Progenitor cell of endocrine pancreas (in vitro differentiated cells): ENCODE measurements around the gene PITHD1. TPM values are rescaled to one million over a fixed set of nuclear protein-coding genes. Genes with fewer than 3 reads are reported as not detected.
"Not testable (repeated sequence)": the region's sequence is repeated elsewhere in the genome, so short reads cannot be mapped to it uniquely, and the experiment has no call there.

Experiments
- DNase-seq: peaks from one replicate; pipeline ENCODE4 v3.0.0; 2021; ENCODE audit warnings: low spot score; ENCODE audit not compliant: unreplicated experiment
- H3K27ac Mint-ChIP-seq: 2 replicates; pipeline ENCODE4 v1.8.0; 2021; ENCODE audit warnings: mild to moderate bottlenecking, moderate library complexity, mixed read lengths
- H3K27me3 Mint-ChIP-seq: 2 replicates; pipeline ENCODE4 v1.8.0; 2021; ENCODE audit warnings: mixed read lengths
- H3K36me3 Mint-ChIP-seq: 2 replicates; pipeline ENCODE4 v1.8.0; 2022; ENCODE audit warnings: mixed read lengths; ENCODE audit not compliant: insufficient read depth
- H3K4me1 Mint-ChIP-seq: 2 replicates; pipeline ENCODE4 v1.8.0; 2021; ENCODE audit warnings: low read depth, mixed read lengths
- H3K4me3 Mint-ChIP-seq: 2 replicates; pipeline ENCODE4 v1.8.0; 2021; ENCODE audit warnings: low read depth, mild to moderate bottlenecking, moderate library complexity, mixed read lengths
- H3K9me3 Mint-ChIP-seq: 2 replicates; pipeline ENCODE4 v1.8.0; 2021; ENCODE audit warnings: low read depth, mixed read lengths
- CTCF ChIP-seq: fragments of 200-600 bp; sonication (generic); IDR thresholded peaks from one replicate; pipeline ENCODE4 v1.5.0; 2021; ENCODE audit warnings: antibody characterized with exemption, mild to moderate bottlenecking; ENCODE audit not compliant: unreplicated experiment
- total RNA-seq: library from RNA; stranded (reverse); gene quantifications from 2 replicates; pipeline ENCODE4 v1.2.1, GENCODE V29; 2021

PITHD1 gene
- total RNA-seq, 1 donor from 2014 or later: 53.8 TPM

DNA sequence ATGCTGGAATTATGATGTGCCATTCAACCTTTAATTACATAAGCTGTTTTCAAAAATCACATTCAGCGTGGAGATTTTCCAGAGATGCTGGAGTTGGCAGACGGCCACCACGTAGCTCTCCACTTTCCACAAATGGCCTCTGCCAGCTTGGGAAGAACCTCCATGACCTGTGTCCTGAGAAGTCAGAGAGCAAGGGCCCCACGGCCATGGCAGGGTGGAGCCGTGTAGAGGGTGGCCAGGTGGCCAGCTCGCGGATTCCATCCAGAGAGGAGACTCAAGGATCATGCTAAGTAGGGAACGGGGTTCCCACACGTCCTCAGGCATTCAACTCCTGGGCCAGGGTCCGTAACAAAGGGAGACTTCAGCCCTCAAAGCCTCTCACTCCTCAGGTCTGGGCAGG lies 23.7 kb downstream of the PITHD1 start:
- no peaks in the 10 kb centered on the region for H3K27me3 Mint-ChIP-seq
- TF ChIP-seq CTCF: no peak
- DNase-seq: no peak
- no peak overlapping the region for H3K27ac Mint-ChIP-seq
- H3K36me3 Mint-ChIP-seq: peaks cover 9% of the 10 kb centered on the region
- H3K4me3 Mint-ChIP-seq: peak overlapping the region; percentile 89
- no peaks in the 10 kb centered on the region for H3K9me3 Mint-ChIP-seq
- H3K4me1 Mint-ChIP-seq: peaks cover 13% of the 10 kb centered on the region

DNA sequence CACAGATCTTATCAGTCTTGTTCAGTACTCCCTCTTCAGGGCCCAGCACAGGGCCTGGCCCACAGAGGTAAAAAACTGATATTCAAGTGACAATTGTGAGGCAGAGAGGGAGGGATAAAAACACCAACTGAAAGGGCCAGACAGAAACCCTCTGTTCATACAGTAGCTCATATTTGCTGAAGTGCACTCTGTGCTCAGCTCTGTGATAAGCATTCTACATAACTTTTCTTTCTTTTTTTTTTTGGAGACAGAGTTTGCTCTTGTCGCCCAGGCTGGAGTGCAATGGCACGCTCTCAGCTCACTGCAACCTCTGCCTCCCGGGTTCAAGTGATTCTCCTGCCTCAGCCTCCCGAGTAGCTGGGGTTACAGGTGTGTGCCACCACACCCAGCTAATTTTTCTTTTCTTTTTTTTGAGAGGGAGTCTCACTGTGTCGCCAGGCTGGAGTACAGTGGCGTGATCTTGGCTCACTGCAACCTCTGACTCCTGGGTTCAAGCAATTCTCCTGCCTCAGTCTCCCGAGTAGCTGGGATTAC lies 24.7 kb downstream of the PITHD1 start:
- peaks cover 13% of the 10 kb centered on the region for H3K36me3 Mint-ChIP-seq
- H3K4me1 Mint-ChIP-seq: peaks cover 13% of the 10 kb centered on the region
- H3K9me3 Mint-ChIP-seq, H3K27ac Mint-ChIP-seq, H3K27me3 Mint-ChIP-seq, DNase-seq, H3K4me3 Mint-ChIP-seq: not testable (repeated sequence)

GRCh38 chr1:23803674-23804073 lies 25.5 kb downstream of the PITHD1 start:
- H3K27ac Mint-ChIP-seq: no peak overlapping the region
- no peak for TF ChIP-seq CTCF
- H3K4me1 Mint-ChIP-seq: peaks cover 11% of the 10 kb centered on the region
- DNase-seq: no peak
- H3K36me3 Mint-ChIP-seq: peaks cover 14% of the 10 kb centered on the region
- no peaks in the 10 kb centered on the region for H3K27me3 Mint-ChIP-seq
- no peaks in the 10 kb centered on the region for H3K9me3 Mint-ChIP-seq
- no peak overlapping the region for H3K4me3 Mint-ChIP-seq

GRCh38 chr1:23804183-23804835 lies 26.1 kb downstream of the PITHD1 start:
- no peaks in the 10 kb centered on the region for H3K27me3 Mint-ChIP-seq
- no peak overlapping the region for H3K27ac Mint-ChIP-seq
- peaks cover 14% of the 10 kb centered on the region for H3K36me3 Mint-ChIP-seq
- H3K4me3 Mint-ChIP-seq: no peak overlapping the region
- TF ChIP-seq CTCF: peak; percentile 43
- no peak for DNase-seq
- H3K9me3 Mint-ChIP-seq: no peaks in the 10 kb centered on the region
- peaks cover 8% of the 10 kb centered on the region for H3K4me1 Mint-ChIP-seq

- peaks cover 5% of the 10 kb centered on the region for H3K4me1 Mint-ChIP-seq
- peaks cover 14% of the 10 kb centered on the region for H3K36me3 Mint-ChIP-seq
- H3K27ac Mint-ChIP-seq: no peak overlapping the region
- no peaks in the 10 kb centered on the region for H3K9me3 Mint-ChIP-seq
- no peaks in the 10 kb centered on the region for H3K27me3 Mint-ChIP-seq
- no peak overlapping the region for H3K4me3 Mint-ChIP-seq
- no peak for TF ChIP-seq CTCF
- DNase-seq: no peak
These were observed 26.8 kb downstream of the PITHD1 start for GRCh38 chr1:23805025-23805424.

GRCh38 chr1:23806280-23806679 lies 28.1 kb downstream of the PITHD1 start:
- Mint-ChIP-seq H3K9me3 (no peaks in the 10 kb centered on the region), H3K4me1 (peaks cover 3% of the 10 kb centered on the region), H3K27ac (no peak overlapping the region), H3K27me3 (no peaks in the 10 kb centered on the region), H3K4me3 (no peak overlapping the region), H3K36me3 (peaks cover 14% of the 10 kb centered on the region)
- DNase-seq: no peak
- TF ChIP-seq CTCF: no peak
